Gastrocnemius medialis (tissue), 4 donors: Measurements from ENCODE around the gene TDRD12. TPM values are rescaled to one million over a fixed set of nuclear protein-coding genes. Genes with fewer than 3 reads are reported as not detected.
"Not testable (repeated sequence)": the region's sequence is repeated elsewhere in the genome, so short reads cannot be mapped to it uniquely, and the experiment has no call there.

Source experiments
- ATAC-seq, 2 donors: fragments of 150-250 bp; one replicate each; pipeline ENCODE4 v1.9.1; 2016
- DNase-seq, 2 donors: peaks; one replicate each; pipeline ENCODE4 v3.0.0-alpha.2; 2019
- H3K27ac ChIP-seq, 4 donors: fragments of 200-600 bp; sonication (generic); 1 replicate in 1 of 4; 2 replicates in 3 of 4; pipeline ENCODE4 v1.5.1; 2016 to 2018; ENCODE audit warnings: mild to moderate bottlenecking in 2 of 4, moderate library complexity in 1 of 4
- H3K27me3 ChIP-seq, 3 donors: fragments of 200-600 bp; sonication (generic) in 2 of 3; 1 replicate in 1 of 3; 2 replicates in 2 of 3; pipeline versions ENCODE4 v1.5.1 to v1.6.0; 2016 to 2019; ENCODE audit warnings: mild to moderate bottlenecking in 1 of 3, moderate library complexity in 1 of 3
- H3K36me3 ChIP-seq, 2 donors: fragments of 200-600 bp; sonication (generic) in 1 of 2; one replicate each; pipeline ENCODE4 v1.5.1; 2017 to 2018
- H3K4me1 ChIP-seq, 2 donors: fragments of 200-600 bp; sonication (generic) in 1 of 2; one replicate each; pipeline ENCODE4 v1.5.1; 2016 to 2017; ENCODE audit warnings: mild to moderate bottlenecking in 2 of 2
- H3K4me3 ChIP-seq, 4 donors: fragments of 200-600 bp; sonication (generic) in 3 of 4; 1 replicate in 1 of 4; 2 replicates in 3 of 4; pipeline ENCODE4 v1.5.1; 2016 to 2019; ENCODE audit warnings: mild to moderate bottlenecking in 2 of 4
- H3K9me3 ChIP-seq, 3 donors: fragments of 200-600 bp; sonication (generic) in 2 of 3; 1 replicate in 1 of 3; 2 replicates in 2 of 3; pipeline ENCODE4 v1.5.1; 2016 to 2019
- CTCF ChIP-seq, 5 experiments: fragments of 450-650 bp in 3 of 5; fragments of 200-600 bp in 2 of 5; sonication (generic) in 2 of 5; IDR thresholded peaks in 4 of 5; conservative IDR thresholded peaks in 1 of 5; 1 replicate in 4 of 5; 2 replicates in 1 of 5; pipeline ENCODE4 v1.5.1; 2016 to 2019; ENCODE audit warnings: antibody characterized with exemption in 5 of 5, mild to moderate bottlenecking in 3 of 5, moderate library complexity in 3 of 5
- POLR2A ChIP-seq, 2 donors: fragments of 450-650 bp; IDR thresholded peaks; one replicate each; pipeline ENCODE4 v1.6.1; 2017; ENCODE audit warnings: antibody characterized with exemption in 2 of 2, mild to moderate bottlenecking in 2 of 2, moderate library complexity in 2 of 2
- in situ Hi-C, 4 donors: fragments of 200-750 bp; cut with MboI; loops; one replicate each; pipeline versions ENCODE4 v1.15.0 to v1.8.0; 2017; ENCODE audit warnings: low sequenced_read_pairs in 4 of 4
- intact Hi-C: fragments of 100-400 bp; cut with DNase I; formaldehyde crosslinking; loops from one replicate; pipeline ENCODE4 v1.15.1; 2023; ENCODE audit warnings: low total_unique reads
- total RNA-seq, 4 donors: library from RNA; depleted of rRNA; stranded (reverse); fragments of >200 nt; gene quantifications; one replicate each; pipeline versions ENCODE4 v1.1.0 to v1.2.3, GENCODE V29; 2016

The TDRD12 gene
- total RNA-seq, 4 donors from 2014 or later: 0.10 to 1.0 (median 0.37) TPM

GRCh38 chr19:32711747-32712146 lies 7.8 kb upstream of the TDRD12 start:
- in situ Hi-C loops: no loop called here

GRCh38 chr19:32716203-32716602 lies 3.4 kb upstream of the TDRD12 start:
- in situ Hi-C loops, H3K9me3 ChIP-seq, intact Hi-C loops, H3K4me1 ChIP-seq, DNase-seq, H3K27ac ChIP-seq, H3K27me3 ChIP-seq, ATAC-seq, H3K4me3 ChIP-seq: not testable (repeated sequence)
- peaks cover 0 to 40% of the 10 kb centered on the region in 2 donors for H3K36me3 ChIP-seq

More at GRCh38 chr19:32711747-32712146, 7.8 kb upstream of the TDRD12 start:
- no peaks in the 10 kb centered on the region for H3K9me3 ChIP-seq
- H3K27ac ChIP-seq: no peak overlapping the region
- no peak overlapping the region for H3K4me3 ChIP-seq
- no peaks in the 10 kb centered on the region for H3K27me3 ChIP-seq
- DNase-seq (no peak), ATAC-seq (no peak)
- intact Hi-C loops: no loop called here
- H3K4me1 ChIP-seq: no peaks in the 10 kb centered on the region
- peaks cover 0 to 50% of the 10 kb centered on the region in 2 donors for H3K36me3 ChIP-seq
- no peak for TF ChIP-seq CTCF (IDR thresholded peaks at IDR 0.05 in 4 of 5, conservative IDR thresholded peaks at IDR 0.05 in 1 of 5)
- no peak for TF ChIP-seq POLR2A (IDR thresholded peaks at IDR 0.05)

GRCh38 chr19:32717496-32717895 lies 2.1 kb upstream of the TDRD12 start:
- no peaks in the 10 kb centered on the region for H3K27me3 ChIP-seq
- H3K36me3 ChIP-seq: peaks cover 0 to 29% of the 10 kb centered on the region in 2 donors
- DNase-seq (no peak), ATAC-seq (no peak)
- intact Hi-C loops (no loop called here), in situ Hi-C loops (no loop called here)
- H3K9me3 ChIP-seq: no peaks in the 10 kb centered on the region
- no peak for TF ChIP-seq CTCF (IDR thresholded peaks at IDR 0.05 in 4 of 5, conservative IDR thresholded peaks at IDR 0.05 in 1 of 5)
- TF ChIP-seq POLR2A (IDR thresholded peaks at IDR 0.05): no peak
- no peak overlapping the region for H3K4me3 ChIP-seq
- H3K4me1 ChIP-seq: no peaks in the 10 kb centered on the region
- H3K27ac ChIP-seq: no peak overlapping the region

GRCh38 chr19:32718286-32718685 lies 1.3 kb upstream of the TDRD12 start:
- Histone ChIP-seq H3K27me3 (no peaks in the 10 kb centered on the region), H3K9me3 (no peaks in the 10 kb centered on the region), H3K4me1 (no peaks in the 10 kb centered on the region), H3K27ac (no peak overlapping the region), H3K4me3 (no peak overlapping the region), H3K36me3 (peaks cover 0 to 21% of the 10 kb centered on the region in 2 donors)
- in situ Hi-C loops (no loop called here), intact Hi-C loops (no loop called here)
- DNase-seq (no peak), ATAC-seq (no peak)
- TF ChIP-seq CTCF (IDR thresholded peaks at IDR 0.05 in 4 of 5, conservative IDR thresholded peaks at IDR 0.05 in 1 of 5) (no peak), POLR2A (IDR thresholded peaks at IDR 0.05) (no peak)

- TF ChIP-seq CTCF (IDR thresholded peaks at IDR 0.05 in 4 of 5, conservative IDR thresholded peaks at IDR 0.05 in 1 of 5) (no peak), POLR2A (IDR thresholded peaks at IDR 0.05) (no peak)
- ATAC-seq: no peak
- in situ Hi-C loops (no loop called here), intact Hi-C loops (no loop called here)
- Histone ChIP-seq H3K27ac (no peak overlapping the region), H3K36me3 (peaks cover 0 to 3% of the 10 kb centered on the region in 2 donors), H3K4me1 (no peaks in the 10 kb centered on the region), H3K9me3 (no peaks in the 10 kb centered on the region), H3K27me3 (no peaks in the 10 kb centered on the region), H3K4me3 (no peak overlapping the region)
- DNase-seq: no peak
Measured at GRCh38 chr19:32720216-32720935, 809 bp downstream of the TDRD12 start.
